RWPE1 (cell line): ENCODE data around the gene HTT.

Source experiments
- CTCF ChIA-PET: fragments of 350-600 bp; sonication (Branson Sonifier 250); formaldehyde crosslinking; extraction: SDS; loops from one replicate; lab custom pipeline; 2021; lab: Yijun Ruan, JAX
- POLR2A ChIA-PET: fragments of 400-600 bp; formaldehyde crosslinking; extraction: SDS; loops from one replicate; lab custom pipeline; 2020; ENCODE audit warnings: antibody characterized with exemption; ENCODE audit not compliant: low non-redundant PET; lab: Yijun Ruan, JAX
- DNase-seq: peaks from one replicate; pipeline ENCODE4 v3.0.0; 2012; ENCODE audit warnings: low spot score
- H3K27ac ChIP-seq: fragments of 450-650 bp; 2 replicates; pipeline ENCODE4 v1.5.1; 2017
- TF ChIP-seq, protein P1 (sequence below): fragments of 450-650 bp; conservative IDR thresholded peaks from 2 replicates; pipeline ENCODE4 v1.5.1; 2017; ENCODE audit warnings: low read depth, mild to moderate bottlenecking

The HTT gene

DNA sequence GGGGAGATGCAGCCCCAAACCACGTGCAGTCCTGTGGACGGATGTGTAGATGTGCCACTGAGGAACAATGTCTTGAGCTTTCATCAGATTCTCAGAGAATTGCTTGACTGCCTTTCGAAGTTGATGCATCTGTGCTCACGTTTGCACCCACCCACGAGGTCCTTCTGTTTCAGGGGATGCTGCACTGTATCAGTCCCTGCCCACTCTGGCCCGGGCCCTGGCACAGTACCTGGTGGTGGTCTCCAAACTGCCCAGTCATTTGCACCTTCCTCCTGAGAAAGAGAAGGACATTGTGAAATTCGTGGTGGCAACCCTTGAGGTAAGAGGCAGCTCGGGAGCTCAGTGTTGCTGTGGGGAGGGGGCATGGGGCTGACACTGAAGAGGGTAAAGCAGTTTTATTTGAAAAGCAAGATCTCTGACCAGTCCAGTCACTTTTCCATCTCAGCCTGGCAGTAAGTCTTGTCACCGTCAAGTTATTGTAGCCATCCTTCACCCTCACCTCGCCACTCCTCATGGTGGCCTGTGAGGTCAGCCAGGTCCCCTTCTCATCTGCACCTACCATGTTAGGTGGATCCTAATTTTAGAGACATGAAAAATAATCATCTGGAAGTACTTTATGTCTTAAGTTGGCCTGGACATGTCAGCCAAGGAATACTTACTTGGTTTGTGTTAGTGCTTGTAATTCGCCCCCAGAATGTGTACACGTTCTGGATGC is 138.1 kb downstream of the HTT start:
- DNase-seq = no peak
- TF ChIP-seq, protein P1, sequence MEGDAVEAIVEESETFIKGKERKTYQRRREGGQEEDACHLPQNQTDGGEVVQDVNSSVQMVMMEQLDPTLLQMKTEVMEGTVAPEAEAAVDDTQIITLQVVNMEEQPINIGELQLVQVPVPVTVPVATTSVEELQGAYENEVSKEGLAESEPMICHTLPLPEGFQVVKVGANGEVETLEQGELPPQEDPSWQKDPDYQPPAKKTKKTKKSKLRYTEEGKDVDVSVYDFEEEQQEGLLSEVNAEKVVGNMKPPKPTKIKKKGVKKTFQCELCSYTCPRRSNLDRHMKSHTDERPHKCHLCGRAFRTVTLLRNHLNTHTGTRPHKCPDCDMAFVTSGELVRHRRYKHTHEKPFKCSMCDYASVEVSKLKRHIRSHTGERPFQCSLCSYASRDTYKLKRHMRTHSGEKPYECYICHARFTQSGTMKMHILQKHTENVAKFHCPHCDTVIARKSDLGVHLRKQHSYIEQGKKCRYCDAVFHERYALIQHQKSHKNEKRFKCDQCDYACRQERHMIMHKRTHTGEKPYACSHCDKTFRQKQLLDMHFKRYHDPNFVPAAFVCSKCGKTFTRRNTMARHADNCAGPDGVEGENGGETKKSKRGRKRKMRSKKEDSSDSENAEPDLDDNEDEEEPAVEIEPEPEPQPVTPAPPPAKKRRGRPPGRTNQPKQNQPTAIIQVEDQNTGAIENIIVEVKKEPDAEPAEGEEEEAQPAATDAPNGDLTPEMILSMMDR = no peak
- ChIA-PET CTCF (no interaction called here), POLR2A (no interaction called here)
- H3K27ac ChIP-seq = no peak overlapping the region

DNA sequence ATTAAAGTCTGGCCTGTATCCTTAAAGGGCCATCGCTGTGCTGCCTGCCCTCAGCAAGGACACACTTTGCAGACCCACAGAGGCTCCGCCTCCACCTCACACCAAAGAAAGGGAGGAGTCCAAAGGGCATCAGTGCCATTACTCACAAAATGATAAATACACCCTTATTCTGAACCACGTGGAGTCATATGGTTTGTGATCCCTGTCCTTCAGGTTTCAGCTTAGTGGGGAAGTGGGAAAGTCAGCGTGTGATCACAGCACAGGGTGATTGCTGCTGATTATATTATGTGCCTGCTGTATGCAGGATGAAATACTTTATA is 138.6 kb downstream of the HTT start:
- H3K27ac ChIP-seq = no peak overlapping the region
- TF ChIP-seq, protein P1 = no peak
- ChIA-PET POLR2A (no interaction called here), CTCF (no interaction called here)
- no peak for DNase-seq

DNA sequence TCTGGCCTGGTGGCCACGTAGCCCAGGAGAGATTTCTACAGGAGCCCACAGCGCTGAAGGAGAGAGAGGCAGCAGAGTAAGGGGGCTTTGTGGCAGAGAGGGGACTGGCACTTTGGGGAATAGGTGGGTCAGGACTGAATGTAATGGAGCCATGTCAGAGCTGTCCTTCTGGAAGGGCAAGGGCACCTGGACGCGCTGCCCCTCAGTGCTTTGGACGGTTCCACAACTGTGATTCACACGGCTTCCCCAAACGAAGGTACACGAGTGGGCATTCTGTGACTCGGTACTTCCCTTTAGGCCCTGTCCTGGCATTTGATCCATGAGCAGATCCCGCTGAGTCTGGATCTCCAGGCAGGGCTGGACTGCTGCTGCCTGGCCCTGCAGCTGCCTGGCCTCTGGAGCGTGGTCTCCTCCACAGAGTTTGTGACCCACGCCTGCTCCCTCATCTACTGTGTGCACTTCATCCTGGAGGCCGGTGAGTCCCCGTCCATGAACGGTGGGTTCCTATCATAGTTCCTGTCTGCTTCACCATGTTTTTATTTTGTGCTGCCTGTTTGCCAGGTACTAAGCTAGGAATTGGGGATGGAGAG is 139.3 kb downstream of the HTT start:
- CTCF ChIA-PET = no interaction called here
- TF ChIP-seq, protein P1 = no peak
- no peak for DNase-seq
- POLR2A ChIA-PET = no interaction called here
- no peak overlapping the region for H3K27ac ChIP-seq

DNA sequence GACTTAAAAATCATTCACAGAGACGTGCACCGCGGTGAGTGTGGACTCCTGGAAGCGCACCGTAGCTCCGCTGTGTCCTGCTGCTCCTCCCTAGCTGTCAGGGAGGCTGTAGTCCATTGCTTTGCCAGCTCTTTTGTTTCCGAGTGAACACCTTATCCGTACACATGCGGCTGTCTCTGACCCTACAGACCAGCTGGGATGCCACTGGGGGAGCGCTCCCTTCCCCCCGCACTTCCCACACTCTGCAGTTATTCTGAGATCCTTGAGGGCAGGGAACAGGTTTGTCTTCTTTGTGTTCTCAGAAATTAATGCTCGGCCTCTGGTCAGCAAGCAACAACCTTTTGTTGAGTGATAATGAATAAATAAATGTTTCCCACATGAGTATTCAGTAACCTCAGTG is 140.8 kb downstream of the HTT start:
- TF ChIP-seq, protein P1 = no peak

DNA sequence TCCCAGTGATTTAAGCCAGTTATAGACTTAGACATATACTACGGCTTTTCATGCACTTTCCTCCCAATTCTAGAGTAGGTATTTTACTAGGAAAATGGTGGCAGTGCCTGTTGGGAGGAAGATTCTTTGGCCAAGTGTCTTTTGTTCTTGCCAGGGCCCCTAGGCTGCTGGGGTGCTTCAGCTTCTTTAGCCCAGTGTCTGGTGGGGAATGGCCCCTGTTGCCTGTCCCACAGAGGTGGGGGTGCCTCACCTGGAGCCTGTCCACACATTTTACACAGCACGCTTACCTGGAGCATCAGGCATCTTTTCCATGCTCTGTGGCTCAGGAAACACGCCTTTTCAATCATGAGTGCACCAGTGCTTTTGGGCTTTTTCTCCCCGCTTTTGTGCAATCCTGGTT is 141.3 kb downstream of the HTT start:
- no peak for DNase-seq
- ChIA-PET POLR2A (no interaction called here), CTCF (no interaction called here)
- H3K27ac ChIP-seq = no peak overlapping the region
- TF ChIP-seq, protein P1 = no peak

More for the DNA sequence above, 140.8 kb downstream of the HTT start:
- CTCF ChIA-PET = no interaction called here
- DNase-seq = no peak
- POLR2A ChIA-PET = no interaction called here
- H3K27ac ChIP-seq = no peak overlapping the region

DNA sequence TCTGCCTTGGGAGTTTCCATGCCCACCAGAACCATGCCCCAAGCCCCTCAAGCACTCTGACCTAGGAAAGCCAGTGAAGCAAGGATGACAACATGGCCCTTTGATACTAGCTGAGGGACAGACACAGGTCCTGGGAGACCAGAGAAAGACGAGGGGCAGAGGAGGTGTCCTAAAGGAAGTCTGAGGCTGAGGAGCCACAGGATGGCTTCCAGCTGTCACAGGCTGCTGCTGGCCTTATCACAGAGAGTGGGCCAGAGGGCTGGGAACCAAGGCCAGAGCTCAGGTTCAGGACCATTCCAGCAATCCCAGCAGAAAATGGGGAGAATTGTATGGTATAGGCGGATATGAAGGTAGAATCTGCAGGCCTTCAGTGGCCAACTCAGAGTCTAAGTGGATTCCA is 142.8 kb downstream of the HTT start:
- TF ChIP-seq, protein P1 = no peak
- no peak for DNase-seq
- POLR2A ChIA-PET = no interaction called here
- no peak overlapping the region for H3K27ac ChIP-seq
- CTCF ChIA-PET = no interaction called here
